Uterus (tissue), 4 donors: ENCODE data around the gene GALNT15. TPM values are rescaled to one million over a fixed set of nuclear protein-coding genes. Genes with fewer than 3 reads are reported as not detected.

Experiments
- DNase-seq, 2 donors: peaks; one replicate each; pipeline ENCODE4 v3.0.0-alpha.2; 2019 to 2020
- H3K27ac ChIP-seq, 2 donors: fragments of 200-600 bp; sonication (generic); 1 replicate in 1 of 2; 2 replicates in 1 of 2; pipeline ENCODE4 v1.5.1; 2016 to 2018
- H3K27me3 ChIP-seq, 2 donors: fragments of 200-600 bp; sonication (generic); one replicate each; pipeline ENCODE4 v1.5.1; 2018 to 2019; ENCODE audit warnings: control low read depth in 1 of 2
- H3K36me3 ChIP-seq, 2 donors: fragments of 200-600 bp; sonication (generic); one replicate each; pipeline ENCODE4 v1.5.1; 2019; ENCODE audit warnings: control low read depth in 1 of 2
- H3K4me1 ChIP-seq, 2 donors: fragments of 200-600 bp; sonication (generic); one replicate each; pipeline ENCODE4 v1.5.1; 2018 to 2019; ENCODE audit warnings: control low read depth in 1 of 2
- H3K4me3 ChIP-seq, 2 donors: fragments of 200-600 bp; sonication (generic); 1 replicate in 1 of 2; 2 replicates in 1 of 2; pipeline ENCODE4 v1.5.1; 2018 to 2019; ENCODE audit warnings: mild to moderate bottlenecking in 1 of 2
- H3K9me3 ChIP-seq, 2 donors: fragments of 200-600 bp; sonication (generic); one replicate each; pipeline ENCODE4 v1.5.1; 2019; ENCODE audit warnings: control low read depth in 1 of 2
- POLR2A ChIP-seq, 2 donors: fragments of 450-650 bp; IDR thresholded peaks; one replicate each; pipeline ENCODE4 v1.6.1; 2016; ENCODE audit warnings: antibody characterized with exemption in 2 of 2, mild to moderate bottlenecking in 1 of 2, moderate library complexity in 1 of 2
- intact Hi-C: fragments of 100-400 bp; cut with DNase I; formaldehyde crosslinking; loops from one replicate; pipeline ENCODE4 v1.15.1; 2023; ENCODE audit warnings: low total_unique reads
- total RNA-seq, 4 donors: library from RNA; depleted of rRNA in 3 of 4; stranded (reverse); fragments of >200 nt in 3 of 4; gene quantifications; one replicate each; pipeline versions ENCODE4 v1.1.0 to v1.2.4, GENCODE V29; 2014 to 2023
- TF ChIP-seq, protein P1 (sequence below), 4 experiments: fragments of 200-600 bp in 2 of 4; fragments of 450-650 bp in 2 of 4; sonication (generic) in 2 of 4; IDR thresholded peaks; one replicate each; pipeline ENCODE4 v1.5.1; 2016 to 2019; ENCODE audit warnings: antibody characterized with exemption in 4 of 4, mild to moderate bottlenecking in 2 of 4, moderate library complexity in 1 of 4
- donor health status: DM: yes; HTN: yes; CAD: no.

GALNT15 gene
- total RNA-seq, 4 donors from 2014 or later, result 6.6 to 85.2 (median 53.3) TPM

DNA sequence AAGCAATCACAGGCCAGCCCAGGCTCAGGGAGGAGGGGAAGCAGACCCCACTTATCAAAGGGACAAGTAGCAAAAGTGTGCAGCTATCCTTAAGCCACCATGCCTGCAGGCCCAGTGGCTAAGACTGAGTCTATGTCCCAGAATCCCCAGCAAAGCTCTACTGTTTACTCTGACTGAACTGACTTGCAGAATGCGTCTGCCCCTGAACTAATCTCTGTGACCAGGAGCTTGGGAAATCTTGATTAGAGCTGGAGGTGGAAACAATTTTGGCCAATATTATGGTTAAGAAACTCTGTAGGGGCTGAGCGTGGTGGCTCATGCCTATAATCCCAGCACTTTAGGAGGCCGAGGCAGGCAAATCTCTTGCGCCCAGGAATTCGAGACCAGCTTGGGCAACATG, 67.7 kb downstream of the GALNT15 start:
- Histone ChIP-seq H3K9me3 (no peaks in the 10 kb centered on the region), H3K4me1 (no peaks in the 10 kb centered on the region), H3K4me3 (no peak overlapping the region), H3K27me3 (no peaks in the 10 kb centered on the region), H3K27ac (no peak overlapping the region), H3K36me3 (no peaks in the 10 kb centered on the region)
- no peak for DNase-seq
- TF ChIP-seq POLR2A (IDR thresholded peaks at IDR 0.05), result no peak
- TF ChIP-seq, protein P1, sequence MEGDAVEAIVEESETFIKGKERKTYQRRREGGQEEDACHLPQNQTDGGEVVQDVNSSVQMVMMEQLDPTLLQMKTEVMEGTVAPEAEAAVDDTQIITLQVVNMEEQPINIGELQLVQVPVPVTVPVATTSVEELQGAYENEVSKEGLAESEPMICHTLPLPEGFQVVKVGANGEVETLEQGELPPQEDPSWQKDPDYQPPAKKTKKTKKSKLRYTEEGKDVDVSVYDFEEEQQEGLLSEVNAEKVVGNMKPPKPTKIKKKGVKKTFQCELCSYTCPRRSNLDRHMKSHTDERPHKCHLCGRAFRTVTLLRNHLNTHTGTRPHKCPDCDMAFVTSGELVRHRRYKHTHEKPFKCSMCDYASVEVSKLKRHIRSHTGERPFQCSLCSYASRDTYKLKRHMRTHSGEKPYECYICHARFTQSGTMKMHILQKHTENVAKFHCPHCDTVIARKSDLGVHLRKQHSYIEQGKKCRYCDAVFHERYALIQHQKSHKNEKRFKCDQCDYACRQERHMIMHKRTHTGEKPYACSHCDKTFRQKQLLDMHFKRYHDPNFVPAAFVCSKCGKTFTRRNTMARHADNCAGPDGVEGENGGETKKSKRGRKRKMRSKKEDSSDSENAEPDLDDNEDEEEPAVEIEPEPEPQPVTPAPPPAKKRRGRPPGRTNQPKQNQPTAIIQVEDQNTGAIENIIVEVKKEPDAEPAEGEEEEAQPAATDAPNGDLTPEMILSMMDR (IDR thresholded peaks at IDR 0.05), result no peak
- intact Hi-C loops, result no loop called here

DNA sequence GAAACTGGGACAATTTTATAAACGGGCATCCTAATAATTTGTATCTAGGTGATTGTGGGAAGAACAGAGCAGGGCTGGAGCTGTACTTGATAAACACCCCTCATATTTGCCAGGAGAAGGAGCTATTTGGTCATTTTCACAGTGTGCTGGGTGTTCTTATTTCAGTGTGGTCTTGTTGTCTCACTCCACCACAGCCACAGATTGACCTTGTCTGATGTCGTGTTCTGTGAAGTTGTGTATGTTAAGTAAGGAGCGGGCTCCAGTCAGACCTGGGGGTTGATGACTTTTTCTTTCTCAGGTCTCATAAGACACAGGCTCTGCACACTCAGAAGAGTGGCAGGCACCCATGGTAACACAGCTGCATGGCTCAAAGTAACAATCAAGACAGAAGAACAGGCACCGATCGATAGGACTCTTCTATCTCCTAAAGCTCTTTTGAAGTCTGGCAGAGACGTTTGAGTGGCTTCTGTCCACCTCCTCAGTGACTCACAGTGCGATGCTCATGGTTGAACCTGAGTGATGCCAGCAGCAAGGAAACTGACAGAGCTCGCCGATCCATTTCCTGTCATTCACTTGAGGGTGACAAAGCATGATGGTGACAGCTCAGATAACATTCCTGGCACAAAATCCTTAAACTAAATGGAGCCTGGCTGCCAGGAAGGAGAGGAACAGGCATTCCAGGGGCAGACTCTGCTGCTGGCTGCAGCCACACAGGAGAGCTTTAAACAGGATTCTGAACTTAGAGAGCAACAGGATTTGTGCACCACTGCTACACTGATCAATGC, 69.4 kb downstream of the GALNT15 start:
- H3K27ac ChIP-seq, result no peak overlapping the region
- no peaks in the 10 kb centered on the region for H3K27me3 ChIP-seq
- TF ChIP-seq POLR2A (IDR thresholded peaks at IDR 0.05), result no peak
- TF ChIP-seq, protein P1 (IDR thresholded peaks at IDR 0.05), result no peak
- DNase-seq, result no peak
- no peak overlapping the region for H3K4me3 ChIP-seq
- H3K36me3 ChIP-seq, result no peaks in the 10 kb centered on the region
- H3K9me3 ChIP-seq, result no peaks in the 10 kb centered on the region
- no peaks in the 10 kb centered on the region for H3K4me1 ChIP-seq
- intact Hi-C loops, result no loop called here

DNA sequence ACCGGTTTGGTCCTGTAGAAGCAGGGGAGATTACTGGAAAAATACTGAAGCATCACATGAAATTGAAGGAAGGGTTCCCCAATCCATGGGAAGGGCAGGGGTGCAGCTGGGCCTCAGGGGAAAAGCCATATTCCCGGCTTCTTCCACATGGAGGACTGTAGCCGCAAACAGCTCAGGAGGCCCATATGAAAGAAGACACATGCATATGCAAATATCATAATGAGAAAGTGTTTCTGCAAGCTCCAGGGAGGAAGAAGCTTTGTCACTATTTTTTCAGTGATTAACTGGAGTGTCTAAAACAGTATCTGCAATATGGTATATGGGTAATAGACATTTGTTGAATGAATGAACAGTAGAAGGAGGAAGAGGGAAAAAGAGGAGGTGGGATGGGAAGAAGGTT, 71.1 kb downstream of the GALNT15 start:
- no peaks in the 10 kb centered on the region for H3K9me3 ChIP-seq
- H3K27me3 ChIP-seq, result no peaks in the 10 kb centered on the region
- TF ChIP-seq, protein P1 (IDR thresholded peaks at IDR 0.05), result no peak
- no peak for TF ChIP-seq POLR2A (IDR thresholded peaks at IDR 0.05)
- no peak overlapping the region for H3K27ac ChIP-seq
- intact Hi-C loops, result loop anchor here (5.0 kb wide), 1 partner anchor 198 kb away; no protein-coding TSS in a partner anchor
- H3K4me3 ChIP-seq, result no peak overlapping the region
- H3K36me3 ChIP-seq, result no peaks in the 10 kb centered on the region
- H3K4me1 ChIP-seq, result no peaks in the 10 kb centered on the region
- DNase-seq, result no peak

DNA sequence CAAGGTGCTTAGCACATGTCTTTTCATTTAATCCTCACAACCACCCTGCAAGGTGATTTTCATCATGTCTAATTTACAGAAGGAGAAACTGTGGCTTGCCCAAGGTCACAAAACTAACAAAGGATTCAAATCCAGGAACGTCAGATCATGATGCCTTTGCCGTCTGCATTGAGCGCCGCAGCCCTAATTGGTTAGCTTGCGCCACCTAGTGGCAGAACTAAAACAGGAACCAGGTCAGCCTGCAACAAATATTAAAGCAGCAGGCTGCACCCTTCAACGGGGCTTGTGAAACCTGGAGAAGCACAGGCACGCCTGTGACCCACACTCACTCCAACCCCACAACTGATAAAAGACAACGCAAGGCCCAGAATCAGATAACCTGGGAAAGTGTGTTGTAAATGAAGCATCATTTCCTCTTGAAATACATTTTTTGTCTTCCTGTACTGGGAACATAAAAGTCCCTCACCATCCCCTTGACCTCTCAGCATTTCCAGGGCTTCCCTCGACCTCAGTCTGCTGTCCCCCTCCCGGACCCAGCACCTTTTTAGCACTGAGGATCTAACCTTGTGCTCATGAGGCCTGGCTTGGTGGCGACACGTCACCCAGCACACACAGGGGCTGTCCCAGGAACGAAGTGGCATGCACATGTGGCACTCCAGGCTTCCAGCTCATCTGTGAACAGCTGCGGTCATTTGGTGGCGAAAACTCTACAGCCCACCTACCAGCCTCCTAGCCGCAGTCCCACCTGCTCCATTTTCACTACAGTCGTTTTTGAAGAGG, 73.0 kb downstream of the GALNT15 start:
- Histone ChIP-seq H3K27me3 (no peaks in the 10 kb centered on the region), H3K27ac (no peak overlapping the region), H3K4me3 (no peak overlapping the region), H3K9me3 (no peaks in the 10 kb centered on the region), H3K36me3 (no peaks in the 10 kb centered on the region), H3K4me1 (no peaks in the 10 kb centered on the region)
- DNase-seq, result peak; percentile 80 to 85
- intact Hi-C loops, result loop anchor here (5.0 kb wide), 1 partner anchor 200 kb away; no protein-coding TSS in a partner anchor
- TF ChIP-seq, protein P1 (IDR thresholded peaks at IDR 0.05), result peak; percentile 86 to 94 (median 93)
- TF ChIP-seq POLR2A (IDR thresholded peaks at IDR 0.05), result no peak

DNA sequence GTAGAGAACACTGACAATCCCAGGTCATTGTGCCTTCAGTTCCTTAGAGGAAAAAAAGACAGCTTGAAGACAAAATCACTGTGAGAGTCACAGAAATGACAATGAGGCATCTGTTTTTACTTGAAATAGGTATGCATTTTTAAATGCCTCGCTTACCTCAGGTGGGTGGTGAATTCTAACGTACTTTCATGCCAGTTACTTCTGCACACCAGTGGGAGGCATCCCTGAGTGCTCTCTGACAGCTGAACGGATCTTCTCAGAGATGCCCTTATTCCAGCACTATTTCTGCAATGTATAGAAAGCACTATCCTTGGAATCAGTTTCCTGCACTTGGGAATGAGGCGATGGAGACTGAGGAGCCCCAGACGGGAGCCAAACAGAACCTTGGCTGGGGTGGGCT, 74.1 kb downstream of the GALNT15 start:
- Histone ChIP-seq H3K4me1 (no peaks in the 10 kb centered on the region), H3K4me3 (no peak overlapping the region), H3K27me3 (no peaks in the 10 kb centered on the region), H3K9me3 (no peaks in the 10 kb centered on the region), H3K27ac (no peak overlapping the region), H3K36me3 (no peaks in the 10 kb centered on the region)
- TF ChIP-seq POLR2A (IDR thresholded peaks at IDR 0.05), result no peak
- TF ChIP-seq, protein P1 (IDR thresholded peaks at IDR 0.05), result no peak
- no peak for DNase-seq
- intact Hi-C loops, result loop anchor here (5.0 kb wide), 1 partner anchor 201 kb away; no protein-coding TSS in a partner anchor
